T-helper 2 cell treated with Interferon-gamma antibody and Interleukin-4, amounts not matched to agents 5 μg/mL and 100 μg/mL, for 36 hours (primary cell): ENCODE data around the gene DPP4.
A peak's percentile ranks its signal among the peaks of the same experiment; 100 is the strongest.

ENCODE experiments used
- DNase-seq: peaks from one replicate; pipeline ENCODE4 v3.0.0; 2021; ENCODE audit warnings: low spot score
- H3K27ac Mint-ChIP-seq: one replicate; pipeline ENCODE4 v1.8.0; 2021; ENCODE audit warnings: mild to moderate bottlenecking, mixed read lengths
- H3K27me3 Mint-ChIP-seq: one replicate; pipeline ENCODE4 v1.8.0; 2021; ENCODE audit warnings: low read depth, mixed read lengths
- H3K36me3 Mint-ChIP-seq: one replicate; pipeline ENCODE4 v1.8.0; 2021; ENCODE audit warnings: low read depth, mixed read lengths
- H3K4me1 Mint-ChIP-seq: one replicate; pipeline ENCODE4 v1.8.0; 2021; ENCODE audit warnings: low read depth, mixed read lengths
- H3K4me3 Mint-ChIP-seq: one replicate; pipeline ENCODE4 v1.8.0; 2022; ENCODE audit warnings: mild to moderate bottlenecking, moderate library complexity, mixed read lengths
- H3K9me3 Mint-ChIP-seq: one replicate; pipeline ENCODE4 v1.8.0; 2021; ENCODE audit warnings: mixed read lengths

The DPP4 gene

DNA sequence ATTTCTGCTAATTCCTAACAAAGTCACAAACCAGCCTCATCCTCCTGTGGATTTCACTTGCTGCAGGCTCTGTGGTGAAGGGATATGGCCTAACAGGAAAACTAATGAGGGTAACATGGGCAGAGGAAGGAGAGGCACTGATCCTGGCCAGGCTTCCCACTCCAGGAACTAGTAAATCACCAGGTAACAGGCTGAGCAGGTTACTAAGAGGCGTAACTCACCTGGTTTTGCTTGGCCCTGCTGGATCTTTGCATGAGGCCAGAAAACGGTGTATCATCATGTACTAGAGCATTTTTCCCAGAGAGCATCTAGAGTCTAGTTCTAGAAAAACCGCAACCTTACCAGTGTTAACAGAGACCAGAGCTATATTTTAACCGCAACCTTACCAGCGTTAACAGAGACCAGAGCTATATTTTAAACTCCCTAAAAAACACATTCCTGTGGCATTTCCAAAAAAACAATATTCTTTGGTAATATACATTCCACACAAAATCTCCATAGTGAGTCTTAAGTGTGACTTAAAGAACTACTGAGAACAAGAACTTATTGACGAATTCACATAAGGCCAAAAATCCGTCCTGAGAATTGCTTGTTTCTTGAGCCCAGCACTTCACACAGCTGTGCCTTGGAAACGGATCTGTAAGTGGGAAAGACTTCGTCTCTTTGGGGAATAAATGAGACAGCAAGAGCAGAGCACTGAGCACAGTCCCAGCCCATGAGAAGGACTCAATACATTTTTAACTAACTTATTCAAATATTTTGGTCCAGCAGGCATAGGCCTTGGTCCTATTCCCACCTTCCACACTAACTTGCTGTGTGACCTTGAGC lies 43.4 kb downstream of the DPP4 start:
- Mint-ChIP-seq H3K9me3 (no peaks in the 10 kb centered on the region), H3K4me3 (no peak overlapping the region), H3K4me1 (peaks cover 21% of the 10 kb centered on the region), H3K27me3 (no peaks in the 10 kb centered on the region), H3K27ac (no peak overlapping the region), H3K36me3 (peaks cover 94% of the 10 kb centered on the region)
- no peak for DNase-seq

DNA sequence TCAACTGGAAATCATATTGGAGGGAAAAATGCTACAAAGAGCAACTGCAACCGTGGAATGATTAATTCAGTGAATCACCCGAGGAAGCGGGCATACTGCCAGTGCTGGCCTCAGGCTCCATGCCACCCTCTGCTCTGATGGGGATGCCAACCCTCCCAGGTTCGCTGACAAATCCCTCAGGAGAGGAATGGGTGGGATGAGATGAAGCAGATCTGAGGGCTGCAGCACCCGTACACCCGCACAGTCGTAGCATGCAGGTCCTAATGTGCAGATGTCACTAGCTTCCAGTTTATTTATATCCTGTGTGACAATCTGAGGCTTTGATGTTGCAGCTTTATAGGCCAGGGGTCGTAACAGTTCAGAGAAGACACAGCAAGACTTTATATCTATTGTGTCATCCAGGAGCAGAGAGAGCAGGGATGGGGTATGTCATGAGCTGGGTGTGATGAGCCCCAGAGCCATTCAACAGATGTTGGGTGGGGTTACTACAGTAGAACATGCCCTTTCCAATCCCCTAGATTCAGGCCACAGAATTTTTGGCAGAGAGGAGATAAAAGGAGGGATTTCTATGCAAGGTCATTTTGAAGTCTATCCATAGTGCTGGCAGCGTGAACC lies 44.6 kb downstream of the DPP4 start:
- DNase-seq = no peak
- Mint-ChIP-seq H3K4me3 (no peak overlapping the region), H3K4me1 (peaks cover 31% of the 10 kb centered on the region), H3K27me3 (no peaks in the 10 kb centered on the region), H3K27ac (no peak overlapping the region), H3K36me3 (peaks cover 92% of the 10 kb centered on the region), H3K9me3 (no peaks in the 10 kb centered on the region)

DNA sequence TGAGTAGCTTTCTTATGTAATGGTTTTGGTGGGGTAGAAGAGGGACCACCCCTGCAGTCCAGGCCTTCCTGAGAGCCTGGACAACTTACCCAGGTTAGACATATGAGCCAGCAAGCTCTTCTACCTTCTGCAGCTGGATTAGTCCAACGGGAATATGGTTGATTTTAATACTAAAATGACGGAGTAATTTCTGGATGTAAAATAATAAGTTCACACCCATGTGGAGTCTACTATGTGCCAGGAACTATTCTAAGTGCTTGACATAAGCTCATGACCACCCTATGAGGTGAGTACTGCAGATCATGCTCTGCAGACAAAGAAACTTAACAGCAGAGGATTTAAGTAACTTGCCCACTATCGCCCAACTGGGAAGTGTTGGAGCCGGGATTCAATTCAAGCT lies 45.5 kb downstream of the DPP4 start:
- Mint-ChIP-seq H3K4me1 (peaks cover 34% of the 10 kb centered on the region), H3K36me3 (peaks cover 92% of the 10 kb centered on the region), H3K27me3 (no peaks in the 10 kb centered on the region), H3K27ac (no peak overlapping the region), H3K9me3 (no peaks in the 10 kb centered on the region), H3K4me3 (no peak overlapping the region)
- no peak for DNase-seq

DNA sequence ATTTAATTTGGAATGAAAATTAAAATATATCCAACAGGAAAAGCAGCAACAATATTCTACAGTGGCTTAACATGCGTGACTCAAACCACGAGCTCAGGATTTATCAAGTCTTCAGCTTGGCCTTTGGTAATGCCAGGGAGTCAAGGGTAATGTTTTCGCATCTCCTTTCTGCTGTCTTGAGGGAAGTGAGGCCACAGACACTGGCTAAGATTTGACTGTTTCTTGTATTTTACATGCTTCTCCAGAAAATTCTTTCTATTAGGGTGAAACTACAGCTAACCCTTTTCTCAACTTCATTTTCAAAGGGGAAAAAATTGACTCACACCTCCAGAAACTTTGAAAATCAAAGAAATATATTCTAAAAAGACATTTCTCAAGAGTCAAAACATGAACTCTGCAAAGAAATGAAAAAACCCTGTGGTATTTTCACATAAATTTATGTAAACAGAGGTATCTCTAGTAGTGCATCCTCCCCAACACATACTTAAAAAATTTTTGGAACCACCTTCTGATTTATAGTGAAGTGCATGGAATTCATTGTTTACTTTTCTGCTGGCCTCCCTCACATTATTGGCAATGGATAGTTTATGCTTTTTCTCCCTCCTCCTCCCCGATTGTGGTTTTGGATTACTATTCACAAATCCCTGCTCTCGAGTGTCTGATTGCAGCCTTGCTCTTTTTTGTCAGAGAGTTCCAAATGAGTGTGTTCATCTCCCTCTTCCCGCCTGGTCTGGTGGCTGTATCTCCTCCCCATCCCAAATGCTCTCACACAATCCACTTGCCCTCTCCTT lies 48.7 kb downstream of the DPP4 start:
- no peak for DNase-seq

DNA sequence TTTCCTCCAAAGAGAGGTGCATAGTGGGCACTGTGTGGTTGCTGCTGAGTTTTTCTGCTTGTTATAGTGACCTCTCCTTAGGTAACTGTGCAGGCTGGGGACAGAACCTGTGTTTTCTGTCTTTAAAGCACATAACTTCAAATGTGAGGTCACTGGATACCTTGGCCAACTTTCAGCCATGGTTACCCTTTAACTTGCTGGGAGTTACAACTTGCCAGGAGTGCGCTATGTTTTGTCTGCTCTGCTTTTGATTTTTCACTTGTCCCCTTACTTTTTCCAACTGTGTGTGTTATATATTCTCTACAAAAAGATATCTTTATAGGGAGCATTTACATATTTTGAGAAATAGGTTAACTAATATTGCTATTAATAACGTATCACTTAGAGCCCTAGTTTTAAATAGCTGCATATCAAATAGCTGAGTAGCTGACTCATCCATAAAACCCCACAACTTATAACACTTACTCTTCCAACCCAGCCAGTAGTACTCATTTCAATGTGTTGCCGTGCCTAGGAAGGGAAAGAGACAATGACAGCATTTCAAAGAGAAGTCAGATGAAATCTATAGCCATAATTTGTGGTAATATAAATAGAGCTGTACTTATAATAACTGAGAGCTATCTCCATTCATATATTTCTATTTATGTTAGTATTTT lies 51.6 kb downstream of the DPP4 start:
- H3K9me3 Mint-ChIP-seq = no peaks in the 10 kb centered on the region
- no peaks in the 10 kb centered on the region for H3K27me3 Mint-ChIP-seq
- peaks cover 91% of the 10 kb centered on the region for H3K36me3 Mint-ChIP-seq
- peaks cover 35% of the 10 kb centered on the region for H3K4me1 Mint-ChIP-seq
- H3K27ac Mint-ChIP-seq = no peak overlapping the region
- no peak for DNase-seq
- H3K4me3 Mint-ChIP-seq = no peak overlapping the region

More for the DNA sequence above, 48.7 kb downstream of the DPP4 start:
- Mint-ChIP-seq H3K27ac (peak overlapping the region; percentile 32), H3K9me3 (no peaks in the 10 kb centered on the region), H3K27me3 (no peaks in the 10 kb centered on the region), H3K36me3 (peaks cover 89% of the 10 kb centered on the region), H3K4me3 (no peak overlapping the region), H3K4me1 (peaks cover 37% of the 10 kb centered on the region)

DNA sequence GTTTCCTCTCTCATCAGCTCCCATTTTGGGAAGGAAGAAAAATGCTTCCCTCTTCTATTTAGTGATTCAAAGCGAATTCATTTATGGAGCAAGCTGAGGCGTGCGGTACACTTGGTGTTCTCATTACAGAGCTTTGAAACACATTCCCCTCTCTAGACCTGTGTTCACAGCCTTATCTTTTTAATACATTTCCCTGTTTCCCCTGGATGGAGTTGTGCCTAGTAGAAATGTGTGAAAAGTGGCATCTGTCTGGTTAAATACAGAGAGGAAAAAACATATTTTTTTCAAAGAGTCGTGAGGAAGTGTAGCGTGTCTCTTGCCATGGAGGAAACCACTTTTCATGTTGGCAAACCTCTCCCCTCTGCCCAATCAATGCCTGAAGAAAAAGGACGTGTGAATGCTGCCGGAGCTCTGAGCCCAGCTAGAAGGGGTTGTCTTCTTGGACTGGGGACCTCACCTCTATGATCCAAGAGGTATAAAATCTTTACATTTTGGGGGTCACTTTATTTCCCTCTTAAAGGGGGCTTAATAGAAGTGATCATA lies 52.4 kb downstream of the DPP4 start:
- H3K36me3 Mint-ChIP-seq = peaks cover 91% of the 10 kb centered on the region
- H3K4me1 Mint-ChIP-seq = peaks cover 41% of the 10 kb centered on the region
- no peak overlapping the region for H3K4me3 Mint-ChIP-seq
- no peak for DNase-seq
- H3K27ac Mint-ChIP-seq = no peak overlapping the region
- no peaks in the 10 kb centered on the region for H3K27me3 Mint-ChIP-seq
- no peaks in the 10 kb centered on the region for H3K9me3 Mint-ChIP-seq

DNA sequence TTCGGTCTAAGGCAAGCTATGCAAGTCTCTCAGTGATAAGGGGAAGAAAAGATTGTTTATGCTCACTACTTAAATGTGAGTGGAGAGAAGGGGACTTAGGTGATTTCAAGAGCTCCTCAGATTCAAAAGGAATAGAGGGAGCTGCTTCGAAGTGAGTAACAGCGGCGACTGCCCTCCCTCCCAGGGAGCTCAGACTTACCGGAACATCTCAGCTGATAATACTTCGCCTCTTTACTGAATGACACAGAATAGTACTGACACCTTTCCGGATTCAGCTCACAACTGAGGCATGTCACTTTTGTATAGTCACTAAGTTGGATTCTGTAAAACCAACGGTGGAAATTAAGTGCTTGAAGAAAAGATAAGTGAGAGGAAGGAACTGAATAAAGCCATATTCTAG lies 55.5 kb downstream of the DPP4 start:
- Mint-ChIP-seq H3K4me1 (peaks cover 40% of the 10 kb centered on the region), H3K9me3 (no peaks in the 10 kb centered on the region), H3K36me3 (peaks cover 93% of the 10 kb centered on the region), H3K4me3 (no peak overlapping the region), H3K27me3 (no peaks in the 10 kb centered on the region), H3K27ac (peak overlapping the region; percentile 41)
- no peak for DNase-seq

DNA sequence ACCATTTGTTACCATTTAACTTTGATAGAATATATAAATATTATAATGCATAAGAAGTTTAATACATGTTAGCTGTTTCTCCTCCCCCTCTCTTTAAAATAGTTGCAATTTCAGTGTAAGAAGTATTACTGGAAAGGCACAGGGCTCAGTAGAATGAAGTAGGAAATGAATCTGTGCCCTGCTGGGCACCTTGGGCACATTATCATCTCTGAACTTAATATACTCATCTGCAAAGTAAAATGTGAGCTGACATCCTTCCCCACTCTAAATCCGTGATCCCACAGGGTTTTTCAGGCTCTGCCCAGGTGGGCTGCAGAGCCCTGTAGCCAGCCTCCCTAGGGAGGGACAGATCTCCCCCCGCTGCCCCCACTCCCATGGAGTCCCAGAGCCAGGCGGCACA lies 56.8 kb downstream of the DPP4 start:
- peak overlapping the region; percentile 4 for H3K27ac Mint-ChIP-seq
- no peaks in the 10 kb centered on the region for H3K9me3 Mint-ChIP-seq
- H3K27me3 Mint-ChIP-seq = no peaks in the 10 kb centered on the region
- no peak for DNase-seq
- peaks cover 46% of the 10 kb centered on the region for H3K4me1 Mint-ChIP-seq
- peaks cover 91% of the 10 kb centered on the region for H3K36me3 Mint-ChIP-seq
- no peak overlapping the region for H3K4me3 Mint-ChIP-seq

DNA sequence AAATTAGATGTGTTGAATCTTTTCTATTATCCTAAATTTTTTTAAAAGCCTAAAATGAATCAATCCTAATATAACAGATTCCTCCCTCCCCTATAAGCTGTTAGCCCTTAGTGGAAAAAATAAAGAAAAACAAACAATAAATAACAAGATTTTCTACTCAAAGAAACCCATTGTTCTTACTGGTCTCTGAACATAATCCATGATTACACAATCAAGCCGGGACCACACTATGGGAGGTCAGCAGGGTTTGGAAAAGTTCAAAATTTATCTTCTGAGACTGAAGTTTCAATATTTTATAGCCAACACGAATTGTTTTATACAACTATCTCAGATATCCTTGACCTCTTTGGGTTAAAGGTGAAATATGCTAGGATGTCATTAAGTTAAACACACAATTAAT lies 57.9 kb downstream of the DPP4 start:
- Mint-ChIP-seq H3K4me1 (peaks cover 50% of the 10 kb centered on the region), H3K4me3 (no peak overlapping the region), H3K9me3 (no peaks in the 10 kb centered on the region), H3K36me3 (peaks cover 90% of the 10 kb centered on the region), H3K27ac (no peak overlapping the region), H3K27me3 (no peaks in the 10 kb centered on the region)
- DNase-seq = no peak

DNA sequence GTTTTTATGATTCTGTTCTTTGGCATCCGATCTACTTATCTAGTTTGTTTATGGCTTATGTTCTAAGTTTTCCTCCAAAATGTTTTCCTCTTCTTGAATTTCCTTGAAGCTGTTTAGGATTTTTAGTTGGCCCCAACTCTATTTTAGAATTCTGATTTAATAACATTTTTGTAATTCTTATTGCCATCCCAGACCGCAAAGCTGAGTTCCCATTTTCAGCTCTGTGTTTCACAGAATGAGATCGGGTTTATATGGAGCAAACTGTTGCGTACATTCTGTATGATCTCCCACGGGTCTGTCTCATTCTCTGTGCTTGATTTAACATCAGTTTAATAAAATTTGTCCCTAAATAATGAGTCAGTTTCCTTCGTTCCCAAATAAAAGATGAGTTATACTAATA lies 59.3 kb downstream of the DPP4 start:
- Mint-ChIP-seq H3K9me3 (no peaks in the 10 kb centered on the region), H3K27ac (peak overlapping the region; percentile 55), H3K36me3 (peaks cover 91% of the 10 kb centered on the region), H3K4me1 (peaks cover 63% of the 10 kb centered on the region), H3K27me3 (no peaks in the 10 kb centered on the region), H3K4me3 (peak overlapping the region; percentile 50)
- no peak for DNase-seq

DNA sequence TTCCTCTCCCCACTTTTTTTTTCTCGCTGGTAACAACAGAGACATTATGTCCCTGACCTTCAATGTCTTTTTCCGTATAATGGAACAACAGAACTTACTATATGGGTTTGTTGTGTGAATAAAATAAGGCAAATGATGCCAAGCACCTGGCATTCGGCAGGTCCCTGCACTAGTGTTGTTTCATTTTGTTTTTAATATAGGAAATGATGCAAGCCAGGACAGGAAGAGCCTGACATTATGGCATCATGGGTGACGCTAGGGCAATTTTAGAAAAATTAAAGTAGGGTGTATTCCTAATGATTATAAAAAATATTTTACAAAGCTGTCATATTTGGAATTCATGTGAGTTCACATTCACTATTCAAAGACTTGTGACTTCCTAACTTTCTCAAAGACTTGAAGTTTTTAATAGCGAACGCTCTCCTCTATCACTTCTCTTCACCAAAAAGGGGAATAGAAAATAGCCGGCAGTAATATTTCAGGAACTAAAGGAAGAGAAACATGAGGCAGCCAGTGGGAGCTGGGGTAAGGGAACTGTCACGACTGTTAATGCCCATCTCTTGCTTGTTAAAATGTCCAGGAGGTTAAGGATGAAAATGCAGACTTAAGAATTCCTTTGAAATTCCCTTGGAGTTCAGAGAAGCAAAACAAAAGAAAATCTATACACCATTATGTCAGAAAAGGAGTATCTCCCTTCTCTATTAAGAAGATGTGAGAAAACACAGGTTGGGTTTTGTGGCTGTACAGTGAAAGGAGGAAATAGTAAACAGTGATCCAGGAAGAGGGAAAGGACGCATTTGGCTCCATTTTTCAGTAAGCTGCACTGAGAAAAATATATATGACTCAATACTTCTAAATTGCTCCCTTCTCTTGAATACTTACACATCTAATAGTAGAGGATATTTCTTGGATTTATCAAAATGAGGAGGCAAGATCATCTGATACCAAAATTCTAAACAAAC lies 60.2 kb downstream of the DPP4 start:
- peaks cover 3% of the 10 kb centered on the region for H3K9me3 Mint-ChIP-seq
- peaks cover 91% of the 10 kb centered on the region for H3K36me3 Mint-ChIP-seq
- DNase-seq = no peak
- H3K27ac Mint-ChIP-seq = peak overlapping the region; percentile 91
- H3K4me1 Mint-ChIP-seq = peaks cover 69% of the 10 kb centered on the region
- H3K27me3 Mint-ChIP-seq = no peaks in the 10 kb centered on the region
- H3K4me3 Mint-ChIP-seq = peak overlapping the region; percentile 79

DNA sequence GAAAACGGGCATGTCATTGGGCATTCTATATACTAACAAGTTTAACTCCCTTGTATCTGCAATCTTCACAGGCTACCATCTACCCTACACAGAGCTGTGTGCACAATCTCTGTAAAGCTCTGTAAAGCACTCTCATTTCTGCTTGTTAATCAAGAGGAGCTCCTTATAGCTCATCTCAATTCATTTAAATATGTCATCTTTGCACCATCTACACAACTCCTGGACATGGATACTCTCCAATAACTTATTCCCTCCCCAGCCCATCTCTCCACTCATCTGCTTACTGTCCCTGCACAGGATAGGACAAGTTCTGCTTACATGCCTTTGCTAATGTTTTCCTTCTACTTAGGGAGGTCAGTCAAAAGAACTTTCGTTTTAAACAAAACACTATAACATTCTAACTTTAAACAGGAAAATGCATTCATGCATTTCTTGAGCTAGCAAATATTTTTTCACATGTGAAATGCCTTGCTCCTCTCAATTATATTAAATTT lies 61.4 kb downstream of the DPP4 start:
- no peaks in the 10 kb centered on the region for H3K27me3 Mint-ChIP-seq
- H3K36me3 Mint-ChIP-seq = peaks cover 91% of the 10 kb centered on the region
- peak overlapping the region; percentile 91 for H3K27ac Mint-ChIP-seq
- H3K4me1 Mint-ChIP-seq = peaks cover 71% of the 10 kb centered on the region
- peaks cover 4% of the 10 kb centered on the region for H3K9me3 Mint-ChIP-seq
- H3K4me3 Mint-ChIP-seq = peak overlapping the region; percentile 63
- no peak for DNase-seq
